Stimulated activated CD8-positive, alpha-beta memory T cell treated with anti-CD3 and anti-CD28 coated beads, Interleukin-12 subunit alpha, Interleukin-12 subunit beta, amount 100 ng/mL, for 1 hour (primary cell): Measurements from ENCODE around the gene CROCC2.

Experiments
- DNase-seq: peaks from one replicate; pipeline ENCODE4 v3.0.0-alpha.2; 2020; ENCODE audit warnings: low read depth

The CROCC2 gene

DNA sequence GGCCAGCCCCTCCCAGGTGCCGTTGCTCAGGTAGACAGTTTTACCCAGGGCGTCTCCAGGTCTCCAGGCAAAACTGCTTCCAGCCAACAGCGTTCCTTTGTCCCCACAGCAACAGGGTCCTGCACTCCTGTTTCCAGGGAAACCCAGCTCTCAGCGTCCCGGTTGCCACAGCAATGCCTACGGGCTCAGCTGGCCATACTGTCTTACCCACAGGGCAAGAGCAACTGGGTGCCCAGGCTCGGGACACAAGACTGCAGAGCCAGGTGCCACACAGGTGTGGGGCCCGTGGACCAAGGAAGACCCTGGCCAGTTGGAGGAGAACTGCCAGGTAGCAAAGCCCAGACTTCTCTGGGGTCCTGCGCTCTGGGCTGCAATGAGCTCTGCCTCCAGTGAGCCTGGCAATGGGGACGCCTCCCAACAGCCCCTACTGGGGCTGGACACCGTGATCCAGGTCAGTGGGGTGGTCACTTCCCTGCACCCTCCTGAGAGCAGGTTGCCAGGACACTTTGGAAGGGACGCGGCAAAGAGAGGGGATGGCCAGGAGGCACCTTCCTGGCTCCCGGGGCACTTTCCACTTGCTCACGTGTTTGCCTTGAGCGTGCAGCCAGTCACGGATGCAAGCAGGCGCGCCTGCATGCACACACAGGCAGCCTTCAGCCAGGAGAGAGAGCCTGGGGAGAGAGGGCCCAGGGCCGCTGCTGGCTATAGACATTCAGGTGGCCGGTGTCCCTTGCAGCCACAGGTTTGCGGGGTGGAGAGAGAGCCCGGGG, at the start of gene CROCC2:
Gene CROCC2, plus strand, starts transcription at position 196 of the 770 bp plus-strand sequence. Its CDS starts 178 bp downstream, at position 374.
- DNase-seq = no peak

DNA sequence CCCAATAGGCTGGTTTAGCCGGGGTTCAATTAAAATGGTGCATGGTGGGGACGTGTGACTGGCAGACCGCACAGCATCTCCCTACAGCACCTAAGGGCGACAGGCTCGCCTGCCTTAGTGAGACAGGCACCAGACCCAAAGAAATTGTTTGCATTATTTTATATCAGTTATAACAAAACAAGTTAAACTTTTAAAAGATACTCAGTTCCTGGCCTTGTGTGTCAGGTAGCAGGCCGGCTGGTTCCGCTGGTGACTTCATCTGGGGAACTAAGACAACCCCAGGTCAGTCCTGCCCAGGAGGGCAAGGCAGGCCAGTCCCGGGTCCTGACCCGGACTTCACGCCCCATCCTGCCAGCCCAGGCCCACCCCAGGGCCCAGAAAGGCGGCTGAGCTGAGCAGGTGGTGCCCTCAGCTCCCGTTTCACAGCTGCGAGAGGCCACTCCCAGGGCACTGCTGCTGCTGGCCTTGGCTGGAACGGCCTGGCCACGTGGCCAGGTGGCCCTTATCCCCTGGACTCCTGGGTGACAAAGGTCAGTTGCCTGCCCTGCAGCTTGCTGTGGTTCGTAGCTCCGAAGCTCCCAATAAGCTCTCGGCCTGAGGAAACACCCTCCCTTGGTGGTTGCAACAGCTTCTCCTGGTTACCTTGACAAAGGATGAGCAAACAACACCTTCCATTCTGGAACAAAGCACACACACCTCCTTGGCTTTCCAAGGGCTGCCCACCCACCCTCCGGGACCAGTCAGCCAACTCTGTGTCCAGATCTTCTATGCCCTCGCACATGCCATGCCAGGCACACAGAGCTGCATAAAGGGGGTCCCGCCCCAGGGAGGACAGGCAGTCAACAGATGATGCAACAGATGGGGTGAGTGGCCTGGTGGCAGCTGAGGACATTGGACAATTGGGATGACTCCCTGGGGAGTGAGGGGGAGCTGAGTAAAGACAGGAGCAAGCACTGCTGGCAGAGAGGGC, 48.8 kb upstream of the CROCC2 start:
- DNase-seq = no peak

DNA sequence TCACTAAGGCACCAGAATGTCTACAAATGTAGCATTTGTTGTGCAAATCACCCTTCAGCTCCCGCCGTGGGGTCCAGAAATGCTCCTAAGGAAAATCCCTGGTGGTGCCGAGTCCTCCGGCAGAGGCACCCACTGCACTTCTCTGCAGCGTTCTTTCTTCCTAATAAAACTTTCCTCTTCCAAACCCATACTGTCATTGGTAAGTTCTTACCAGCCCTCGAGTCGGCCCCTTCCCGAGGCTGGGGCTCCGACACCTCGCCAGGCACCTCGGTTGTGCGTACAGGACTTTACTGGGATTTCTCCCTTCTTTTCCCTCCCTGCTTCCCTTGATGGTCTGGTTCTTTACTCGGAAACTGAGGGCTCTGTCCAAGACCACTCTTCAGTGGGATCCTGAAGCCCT, 47.8 kb upstream of the CROCC2 start:
- no peak for DNase-seq

DNA sequence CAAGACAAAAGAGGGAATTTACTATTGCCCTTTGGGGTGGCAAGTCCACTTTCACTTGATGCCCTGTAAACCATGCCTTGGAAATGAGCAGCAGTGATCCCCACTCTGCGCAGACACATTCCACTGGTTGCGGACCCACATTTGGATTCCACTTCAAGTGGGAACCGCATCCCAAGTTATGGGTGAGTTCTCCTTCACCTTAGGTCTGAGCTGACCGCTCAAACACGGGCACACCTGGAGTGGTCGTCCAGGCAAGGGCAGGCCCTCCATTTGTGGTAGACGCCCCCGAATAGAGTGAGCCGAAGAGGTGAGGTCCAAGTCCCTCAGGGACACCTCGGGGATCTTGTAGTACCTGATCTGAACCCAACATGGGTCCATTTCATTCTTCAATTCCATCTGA, 47.3 kb upstream of the CROCC2 start:
- DNase-seq = no peak

DNA sequence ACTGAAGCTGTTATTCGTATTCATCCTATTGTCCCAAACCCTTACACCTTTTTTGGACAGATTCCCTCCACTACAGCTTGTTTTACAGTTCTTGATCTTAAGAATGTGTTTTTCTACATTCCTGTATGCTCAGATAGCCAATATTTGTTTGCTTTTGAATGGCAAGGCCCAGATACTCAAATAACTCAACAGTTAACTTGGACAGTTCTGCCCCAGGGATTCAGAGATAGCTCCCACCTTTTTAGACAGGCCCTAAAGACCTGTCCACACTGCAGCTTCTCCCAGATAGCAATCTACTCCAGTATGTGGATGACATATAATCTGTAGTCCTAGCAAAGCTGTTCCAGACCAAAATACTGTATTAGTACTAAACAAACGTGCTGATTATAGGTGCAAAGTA, 44.6 kb upstream of the CROCC2 start:
- no peak for DNase-seq

DNA sequence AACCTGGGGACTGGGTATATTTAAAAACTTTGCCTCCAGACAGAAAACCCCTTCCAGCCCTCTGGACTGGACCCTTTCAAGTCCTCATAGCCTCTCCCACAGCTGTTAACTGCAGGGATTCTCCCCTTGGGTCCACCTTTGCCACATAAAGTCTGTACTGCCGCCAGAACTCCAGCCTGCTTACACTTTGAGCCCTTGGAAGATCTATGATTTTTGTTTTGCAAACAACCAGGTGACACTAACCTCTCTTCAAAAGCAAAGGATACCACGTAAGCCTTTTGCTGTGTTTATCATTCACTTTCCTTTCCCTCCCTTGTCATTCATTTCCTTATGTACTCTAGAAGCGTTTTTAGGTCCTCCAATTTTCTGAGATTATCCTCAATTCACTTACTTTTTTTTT, 41.7 kb upstream of the CROCC2 start:
- no peak for DNase-seq

DNA sequence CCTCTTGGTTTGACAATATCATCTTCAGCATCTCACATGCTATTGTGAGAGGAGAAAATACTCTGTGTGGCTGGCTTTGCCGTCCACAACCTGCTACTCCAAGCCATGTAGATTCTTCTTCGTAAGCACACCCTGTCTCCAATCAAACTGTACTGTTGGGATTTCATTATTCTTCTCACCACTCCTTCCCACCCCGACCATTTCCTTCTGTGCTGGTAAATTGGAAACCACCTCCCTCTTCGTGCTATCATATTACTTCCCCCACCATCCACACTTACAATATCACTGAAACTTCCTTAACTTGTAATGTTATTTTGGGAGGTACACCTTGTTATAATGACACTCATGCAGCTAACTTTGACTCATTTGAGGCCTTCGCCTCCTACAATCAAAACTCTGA, 40.7 kb upstream of the CROCC2 start:
- no peak for DNase-seq

DNA sequence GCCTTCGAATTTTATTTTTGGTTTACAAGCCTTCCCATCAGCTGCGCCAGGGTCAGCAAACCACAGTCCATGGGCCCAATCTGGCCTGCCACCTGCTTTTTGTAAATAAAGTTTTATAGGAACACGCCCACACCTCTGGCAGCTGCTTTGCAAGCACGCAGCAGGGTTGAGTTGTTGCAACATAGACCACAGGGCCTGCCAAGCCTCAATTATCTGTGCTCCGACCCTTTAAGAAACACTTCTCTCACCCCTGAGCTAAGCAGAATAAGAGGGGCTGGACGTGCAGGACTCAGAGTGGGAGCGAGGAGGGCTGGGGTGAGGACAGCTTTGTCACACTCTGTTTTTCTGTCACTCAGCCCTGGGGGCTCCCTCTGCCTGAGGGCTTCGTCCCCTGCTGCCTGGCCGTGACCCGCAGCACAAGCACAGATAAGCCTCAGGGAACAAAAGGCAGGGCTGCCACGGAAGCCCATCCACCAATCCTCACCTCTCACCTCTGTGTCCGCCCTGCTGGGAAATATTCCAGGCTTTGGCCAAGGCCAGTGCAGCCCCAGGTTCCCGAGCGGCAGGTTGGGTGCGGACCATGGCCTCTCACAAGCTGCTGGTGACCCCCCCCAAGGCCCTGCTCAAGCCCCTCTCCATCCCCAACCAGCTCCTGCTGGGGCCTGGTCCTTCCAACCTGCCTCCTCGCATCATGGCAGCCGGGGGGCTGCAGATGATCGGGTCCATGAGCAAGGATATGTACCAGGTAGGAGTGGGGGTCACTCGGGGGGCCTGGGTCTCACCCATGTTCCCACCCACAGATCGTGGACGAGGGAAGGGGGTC, 37.6 kb upstream of the CROCC2 start, which contains the start of gene AGXT:
Gene AGXT, plus strand, starts transcription at position 539 of the 823 bp plus-strand sequence. Its CDS starts 42 bp downstream, at position 581.
- no peak for DNase-seq

DNA sequence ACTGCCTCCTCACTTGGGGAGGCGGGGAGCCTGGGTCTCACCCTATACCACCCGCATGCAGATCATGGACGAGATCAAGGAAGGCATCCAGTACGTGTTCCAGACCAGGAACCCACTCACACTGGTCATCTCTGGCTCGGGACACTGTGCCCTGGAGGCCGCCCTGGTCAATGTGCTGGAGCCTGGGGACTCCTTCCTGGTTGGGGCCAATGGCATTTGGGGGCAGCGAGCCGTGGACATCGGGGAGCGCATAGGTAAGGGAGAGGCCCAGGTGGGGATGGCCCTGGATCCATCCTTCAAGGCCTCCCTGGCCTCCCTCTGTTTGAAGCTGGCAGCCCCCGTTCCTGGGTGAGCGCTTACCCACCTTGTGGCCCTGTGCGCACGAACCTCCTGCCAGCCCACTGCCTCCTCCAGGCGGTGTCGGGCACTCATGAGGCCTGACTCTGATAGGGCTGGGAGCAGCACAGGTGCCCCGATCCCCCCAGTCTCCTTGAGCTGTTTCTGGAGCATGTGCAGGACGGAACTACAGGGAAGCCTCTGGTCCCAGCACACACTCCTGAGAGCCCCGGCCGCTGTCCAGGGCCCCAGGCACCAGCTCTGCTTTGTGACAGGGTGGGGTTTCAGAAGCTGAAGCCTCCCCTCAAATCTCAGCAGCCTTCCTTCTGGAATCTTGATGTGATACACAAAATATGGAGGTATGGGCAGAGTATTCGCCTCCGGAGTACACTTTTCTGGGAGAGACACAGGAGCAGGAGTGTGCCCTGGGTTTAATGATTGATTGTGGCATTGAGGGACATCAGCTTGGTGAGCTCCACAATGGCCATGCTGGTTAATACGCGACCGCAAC, 36.8 kb upstream of the CROCC2 start:
- DNase-seq = no peak

DNA sequence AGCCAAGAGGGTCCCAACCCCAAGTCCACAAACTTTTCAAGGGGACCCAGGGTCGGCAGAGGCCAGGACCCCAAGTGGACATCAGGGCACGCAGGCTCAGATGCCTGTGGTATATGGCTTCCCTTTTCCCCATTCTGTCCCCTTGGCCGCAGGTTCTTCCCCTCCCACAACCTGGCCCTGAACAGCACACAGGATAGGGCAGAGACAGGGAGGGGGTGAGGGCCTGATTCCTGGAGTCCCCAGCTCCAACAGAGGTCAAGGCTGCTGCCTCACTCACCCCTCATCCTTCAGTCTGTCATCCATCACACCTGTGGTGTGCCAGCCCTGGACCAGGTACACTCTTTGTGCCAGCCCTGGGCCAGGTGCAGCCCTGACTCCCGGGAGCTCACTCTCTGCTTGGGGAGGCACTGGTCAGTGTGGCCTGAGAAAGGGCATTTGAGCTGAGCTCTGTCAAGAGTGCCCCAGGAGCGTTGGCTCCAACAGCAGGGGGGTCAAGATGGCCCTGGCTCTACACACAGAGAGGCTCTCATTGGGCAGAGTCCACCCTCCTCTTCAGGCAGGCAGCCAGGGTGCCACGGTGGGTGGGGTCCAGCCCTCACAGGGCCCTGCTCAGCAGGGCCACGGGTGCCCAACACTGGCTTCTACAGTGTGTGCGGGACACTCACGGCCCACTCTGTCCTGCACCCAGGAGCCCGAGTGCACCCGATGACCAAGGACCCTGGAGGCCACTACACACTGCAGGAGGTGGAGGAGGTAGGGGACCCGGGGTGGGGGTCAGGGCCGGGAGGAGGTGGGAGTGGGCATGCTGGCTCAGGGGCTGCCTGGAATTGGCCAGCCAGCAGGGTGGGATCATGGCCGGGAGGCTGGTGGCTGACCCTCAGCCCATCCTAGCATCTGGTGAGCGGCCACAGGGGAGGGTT, 35.9 kb upstream of the CROCC2 start:
- DNase-seq = no peak

DNA sequence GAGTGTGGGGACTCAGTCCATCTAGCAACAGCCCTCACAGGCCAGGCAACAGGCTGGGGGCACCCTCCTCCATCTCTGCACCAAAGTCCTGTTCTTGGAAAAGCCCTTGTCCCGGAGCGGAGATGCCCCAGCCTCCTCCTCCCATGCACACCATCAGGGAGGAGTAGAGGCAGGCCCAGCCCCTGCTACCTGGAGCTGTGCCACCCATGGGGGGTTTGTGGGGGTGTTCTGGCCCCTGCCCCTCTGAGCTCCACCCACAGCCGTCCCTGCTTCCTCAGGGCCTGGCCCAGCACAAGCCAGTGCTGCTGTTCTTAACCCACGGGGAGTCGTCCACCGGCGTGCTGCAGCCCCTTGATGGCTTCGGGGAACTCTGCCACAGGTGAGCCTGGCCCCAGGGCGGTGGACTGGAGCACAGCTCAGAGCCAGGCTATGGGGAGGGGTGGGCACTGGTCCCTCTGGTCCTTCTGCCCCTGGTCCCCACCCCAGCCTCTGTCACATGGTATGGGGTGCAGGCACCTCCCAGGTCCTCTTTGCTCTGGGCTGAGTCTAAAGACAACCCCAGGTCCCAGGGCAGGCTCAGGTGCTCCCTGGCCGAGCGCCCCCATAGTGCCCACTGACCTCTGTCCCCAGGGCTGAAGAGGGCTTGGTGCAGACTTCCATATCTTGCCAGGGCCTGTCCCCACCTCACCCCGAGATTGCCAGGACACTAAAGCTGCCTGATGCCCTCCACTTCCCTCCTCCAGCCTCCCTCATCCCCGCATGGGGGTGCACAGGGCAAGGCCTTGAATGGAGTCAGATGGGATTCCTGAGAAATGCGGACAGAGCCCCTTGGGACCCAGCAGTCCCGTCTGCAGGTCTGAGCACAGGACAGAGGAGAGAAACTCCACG, 34.8 kb upstream of the CROCC2 start:
- DNase-seq = no peak

DNA sequence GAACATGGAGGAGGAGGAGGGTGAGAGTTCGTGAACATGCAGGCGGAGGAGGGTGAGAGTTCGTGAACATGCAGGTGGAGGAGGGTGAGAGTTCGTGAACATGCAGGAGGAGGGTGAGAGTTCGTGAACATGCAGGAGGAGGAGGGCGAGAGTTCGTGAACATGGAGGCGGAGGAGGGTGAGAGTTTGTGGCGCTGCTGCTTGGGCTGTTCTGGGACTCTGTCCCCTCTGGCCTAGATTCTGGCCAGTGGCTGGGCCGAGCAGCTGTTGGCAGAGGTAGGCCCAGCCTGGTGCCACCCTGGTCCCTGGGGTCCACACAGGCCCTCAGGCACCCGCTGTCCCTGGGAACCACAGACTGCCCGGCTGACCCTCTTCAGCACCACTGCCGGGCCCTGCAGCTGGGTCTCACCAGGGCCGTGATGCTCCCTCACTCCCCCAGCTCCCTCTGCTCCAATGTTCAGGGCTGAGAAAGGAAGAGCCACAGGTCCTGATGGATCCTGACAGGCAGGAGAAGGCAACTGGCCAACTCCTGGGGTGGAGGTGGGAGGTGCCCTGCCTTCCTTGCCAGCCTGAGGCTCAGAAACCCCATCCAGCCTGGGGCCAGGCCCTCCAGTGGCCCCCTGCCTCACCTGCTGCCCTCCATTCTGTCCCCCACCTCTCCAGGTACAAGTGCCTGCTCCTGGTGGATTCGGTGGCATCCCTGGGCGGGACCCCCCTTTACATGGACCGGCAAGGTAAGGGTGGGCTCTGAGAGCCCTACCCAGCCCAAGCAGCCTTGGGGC, 33.6 kb upstream of the CROCC2 start:
- DNase-seq = no peak

DNA sequence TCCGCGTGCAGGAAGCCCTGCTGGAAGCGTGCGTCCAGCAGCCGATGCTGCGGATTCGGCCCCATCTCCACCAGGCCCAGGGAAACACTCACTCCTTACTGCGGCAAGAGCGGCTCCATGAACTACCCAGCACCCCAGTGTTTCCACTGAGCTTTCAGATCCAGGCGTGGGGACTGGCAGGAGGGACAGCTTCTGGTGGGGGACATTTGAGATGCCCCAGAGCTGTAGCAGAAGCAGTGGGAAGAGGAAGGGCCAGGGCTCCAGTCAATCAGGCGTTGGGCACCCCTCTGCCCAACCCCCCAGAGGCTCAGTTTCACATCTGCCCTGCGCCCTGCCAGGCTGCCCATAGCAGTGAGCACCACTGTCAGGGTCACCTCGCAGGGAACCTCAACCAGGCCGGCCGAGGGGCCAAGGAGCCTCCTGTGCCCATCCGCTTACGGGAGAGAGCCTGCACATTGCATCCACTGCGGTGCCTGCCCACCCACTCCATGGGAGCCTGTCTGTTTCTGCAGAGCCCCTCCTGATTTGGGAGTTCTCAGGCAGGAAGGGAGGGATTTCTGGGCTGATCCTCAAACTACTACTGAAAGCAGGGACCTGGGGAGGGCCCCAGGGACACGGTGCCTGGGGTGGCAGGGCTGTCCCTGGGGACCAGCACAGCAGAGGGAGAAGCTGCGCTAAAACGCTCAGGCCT, 32.9 kb upstream of the CROCC2 start:
- DNase-seq = no peak

DNA sequence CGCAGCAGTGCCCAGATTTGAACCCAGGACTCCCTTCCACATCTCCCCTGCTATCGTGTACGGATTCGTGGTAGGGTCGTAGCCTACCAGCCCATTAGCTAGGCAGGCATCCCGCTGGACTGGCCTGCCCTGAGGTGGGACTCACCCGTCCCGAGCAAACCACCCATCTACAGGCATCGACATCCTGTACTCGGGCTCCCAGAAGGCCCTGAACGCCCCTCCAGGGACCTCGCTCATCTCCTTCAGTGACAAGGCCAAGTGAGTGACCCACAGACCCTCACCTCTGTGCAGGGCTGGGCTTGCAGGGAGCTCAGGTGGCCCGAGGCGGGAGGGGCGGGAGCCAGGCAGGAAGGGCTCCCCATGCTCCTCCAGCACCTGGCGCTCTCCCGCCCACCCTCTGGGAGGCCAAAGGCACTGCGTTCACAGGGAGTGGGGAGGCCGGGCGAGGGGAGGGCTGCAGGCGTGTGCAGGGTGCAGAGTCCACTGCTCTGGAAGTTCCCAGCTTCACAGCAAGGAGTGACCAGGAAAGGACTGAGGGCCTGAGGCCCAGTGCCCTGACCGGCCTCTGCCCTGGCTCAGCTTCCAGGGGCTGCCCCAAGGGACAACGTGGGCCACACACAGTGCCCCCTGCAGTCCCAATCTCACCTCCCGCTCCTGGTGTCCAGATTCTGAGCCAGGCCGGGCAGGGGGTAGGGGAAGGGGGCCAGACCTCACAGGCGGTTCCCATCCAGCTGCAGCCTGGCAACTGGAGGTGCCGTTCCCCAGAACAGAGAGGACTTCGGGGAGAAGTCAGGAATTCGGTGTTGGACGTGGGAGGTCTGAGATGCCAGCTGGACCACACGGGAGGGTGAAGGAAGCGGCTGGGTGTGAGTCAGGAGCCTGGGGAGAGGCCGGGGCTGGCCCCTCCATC, 32.1 kb upstream of the CROCC2 start:
- no peak for DNase-seq

DNA sequence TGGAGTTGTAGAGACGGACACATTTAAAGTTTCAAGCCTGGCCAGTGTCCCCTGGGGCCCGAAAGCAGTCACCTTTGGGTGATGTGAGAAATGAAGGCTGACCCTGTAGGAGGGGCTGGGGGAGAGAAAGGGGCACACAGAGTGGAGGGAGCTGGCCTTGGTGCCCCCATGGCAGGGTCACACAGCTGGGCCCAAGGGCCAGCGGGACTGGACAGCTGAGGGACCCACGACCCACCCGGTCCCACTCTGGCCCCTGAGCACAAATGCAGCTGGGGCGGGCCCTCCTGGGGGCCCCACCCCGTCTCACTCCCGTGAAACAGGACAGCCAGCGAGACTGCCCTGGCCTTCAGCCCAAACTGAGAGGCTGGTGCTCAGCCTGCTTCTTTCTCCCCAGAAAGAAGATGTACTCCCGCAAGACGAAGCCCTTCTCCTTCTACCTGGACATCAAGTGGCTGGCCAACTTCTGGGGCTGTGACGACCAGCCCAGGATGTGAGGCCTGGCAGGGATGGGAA, 31.4 kb upstream of the CROCC2 start:
- DNase-seq = no peak
